LNCaP clone FGC (cell line): ENCODE measurements around the gene GRXCR1.
A peak's percentile ranks its signal among the peaks of the same experiment; 100 is the strongest.

Experiments used
- DNase-seq: peaks from one replicate; pipeline ENCODE4 v3.0.0-alpha.2; 2011; ENCODE audit warnings: low read depth
- H3K4me3 ChIP-seq: 2 replicates; pipeline ENCODE4 v1.5.1; 2011; ENCODE audit warnings: mild to moderate bottlenecking, low read depth, low read length, control low read depth
- TF ChIP-seq, protein P1 (sequence below): IDR thresholded peaks from 2 replicates; pipeline ENCODE4 v1.5.1; 2012; ENCODE audit warnings: mild to moderate bottlenecking; ENCODE audit not compliant: control insufficient read depth, insufficient read depth; ENCODE audit errors: extremely low read depth

Gene GRXCR1

DNA sequence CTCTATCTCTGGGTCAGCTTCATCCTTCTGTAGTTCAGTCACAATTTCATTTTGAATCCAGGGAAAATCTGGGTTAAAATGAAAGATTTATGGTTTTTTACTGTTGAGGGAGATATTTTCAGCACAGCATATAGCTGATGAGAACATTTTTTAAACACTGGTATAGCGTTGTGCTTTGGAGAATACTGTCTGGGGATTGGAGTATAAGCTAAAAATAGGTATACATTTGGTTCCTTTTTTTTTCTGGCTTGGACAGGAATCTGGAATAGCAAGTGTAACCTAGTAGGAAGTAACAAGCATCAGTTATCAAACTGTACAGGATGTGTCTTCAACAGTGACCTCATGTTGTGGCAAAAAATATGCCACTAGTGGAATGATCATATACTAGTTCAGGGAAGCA lies 149.1 kb downstream of the GRXCR1 start:
- TF ChIP-seq, protein P1, sequence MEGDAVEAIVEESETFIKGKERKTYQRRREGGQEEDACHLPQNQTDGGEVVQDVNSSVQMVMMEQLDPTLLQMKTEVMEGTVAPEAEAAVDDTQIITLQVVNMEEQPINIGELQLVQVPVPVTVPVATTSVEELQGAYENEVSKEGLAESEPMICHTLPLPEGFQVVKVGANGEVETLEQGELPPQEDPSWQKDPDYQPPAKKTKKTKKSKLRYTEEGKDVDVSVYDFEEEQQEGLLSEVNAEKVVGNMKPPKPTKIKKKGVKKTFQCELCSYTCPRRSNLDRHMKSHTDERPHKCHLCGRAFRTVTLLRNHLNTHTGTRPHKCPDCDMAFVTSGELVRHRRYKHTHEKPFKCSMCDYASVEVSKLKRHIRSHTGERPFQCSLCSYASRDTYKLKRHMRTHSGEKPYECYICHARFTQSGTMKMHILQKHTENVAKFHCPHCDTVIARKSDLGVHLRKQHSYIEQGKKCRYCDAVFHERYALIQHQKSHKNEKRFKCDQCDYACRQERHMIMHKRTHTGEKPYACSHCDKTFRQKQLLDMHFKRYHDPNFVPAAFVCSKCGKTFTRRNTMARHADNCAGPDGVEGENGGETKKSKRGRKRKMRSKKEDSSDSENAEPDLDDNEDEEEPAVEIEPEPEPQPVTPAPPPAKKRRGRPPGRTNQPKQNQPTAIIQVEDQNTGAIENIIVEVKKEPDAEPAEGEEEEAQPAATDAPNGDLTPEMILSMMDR = no peak
- no peak overlapping the region for H3K4me3 ChIP-seq
- DNase-seq = no peak

DNA sequence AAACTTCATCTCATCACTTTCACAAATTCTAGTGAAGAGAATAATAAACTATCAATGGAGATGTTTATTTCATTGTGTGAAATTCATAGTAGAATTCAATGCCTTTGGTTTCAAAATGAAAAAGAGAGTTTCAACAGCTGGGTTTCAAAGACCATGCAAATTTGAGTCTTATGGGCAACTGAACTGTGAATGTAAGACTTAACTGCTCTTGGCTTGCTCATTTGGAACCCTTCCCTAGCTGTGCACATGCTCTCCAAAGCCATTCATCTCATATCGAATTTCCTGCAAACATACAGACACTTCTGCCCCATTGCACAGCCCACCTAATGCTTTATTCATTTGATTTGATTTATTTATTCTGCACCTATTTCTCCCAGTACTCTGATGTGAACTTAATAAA lies 154.5 kb downstream of the GRXCR1 start:
- no peak overlapping the region for H3K4me3 ChIP-seq
- no peak for DNase-seq
- TF ChIP-seq, protein P1 = no peak

GRCh38 chr4:43048570-43048969 lies 156.1 kb downstream of the GRXCR1 start:
- no peak overlapping the region for H3K4me3 ChIP-seq
- TF ChIP-seq, protein P1 = peak; percentile 40
- no peak for DNase-seq

- DNase-seq = no peak
- no peak overlapping the region for H3K4me3 ChIP-seq
- TF ChIP-seq, protein P1 = no peak
Measured at GRCh38 chr4:43049326-43049725, 156.8 kb downstream of the GRXCR1 start.

- DNase-seq = no peak
- TF ChIP-seq, protein P1 = no peak
- H3K4me3 ChIP-seq = no peak overlapping the region
Measured at GRCh38 chr4:43066415-43066814, 173.9 kb downstream of the GRXCR1 start.

DNA sequence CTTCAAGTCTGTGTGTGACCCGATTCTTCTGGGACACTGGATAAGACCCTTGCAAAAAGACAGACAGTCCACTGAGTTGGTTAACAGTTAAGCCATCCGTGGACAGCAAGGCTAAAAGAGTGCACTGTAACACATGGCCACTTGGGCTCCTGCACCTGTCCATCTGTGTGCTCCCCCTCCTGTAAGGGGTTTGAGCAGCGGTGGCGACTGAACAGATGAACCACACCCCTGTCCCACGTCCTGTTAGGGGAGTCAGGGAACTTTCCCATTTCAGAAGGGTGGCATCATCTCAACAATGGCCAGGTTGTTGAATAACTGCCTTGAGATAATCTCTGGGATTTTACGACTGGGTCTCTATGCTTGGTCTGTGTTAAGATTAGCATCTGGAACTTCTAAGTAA lies 178.6 kb downstream of the GRXCR1 start:
- DNase-seq = no peak
- H3K4me3 ChIP-seq = no peak overlapping the region
- TF ChIP-seq, protein P1 = no peak
